Adipocyte (in vitro differentiated cells): ENCODE data around the gene PSME1.
"Not testable (repeated sequence)": the region's sequence is repeated elsewhere in the genome, so short reads cannot be mapped to it uniquely, and the experiment has no call there.

Experiments used
- DNase-seq: peaks from one replicate; pipeline ENCODE4 v3.0.0-alpha.2; 2015; ENCODE audit warnings: low read depth
- H3K27me3 ChIP-seq: replicated peaks from 2 replicates; pipeline ENCODE4 v1.7.0; 2013; ENCODE audit warnings: mild to moderate bottlenecking, low read length, moderate library complexity; ENCODE audit not compliant: control insufficient read depth, insufficient read depth
- H3K36me3 ChIP-seq: 2 replicates; pipeline ENCODE4 v1.7.0; 2013; ENCODE audit warnings: low read length, mild to moderate bottlenecking, moderate library complexity; ENCODE audit not compliant: control insufficient read depth, insufficient read depth, severe bottlenecking
- H3K4me1 ChIP-seq: 2 replicates; pipeline ENCODE4 v1.7.0; 2013; ENCODE audit warnings: mild to moderate bottlenecking, low read length, moderate library complexity; ENCODE audit not compliant: control insufficient read depth, insufficient read depth
- H3K4me3 ChIP-seq: 2 replicates; pipeline ENCODE4 v1.7.0; 2013; ENCODE audit warnings: mild to moderate bottlenecking, low read length, moderate library complexity
- H3K9ac ChIP-seq: 2 replicates; pipeline ENCODE4 v1.7.0; 2013; ENCODE audit warnings: mild to moderate bottlenecking, low read length, moderate library complexity
- H3K9me3 ChIP-seq: 2 replicates; pipeline ENCODE4 v1.7.0; 2013; ENCODE audit warnings: mild to moderate bottlenecking, low read length, moderate library complexity; ENCODE audit not compliant: control insufficient read depth

Gene PSME1

DNA sequence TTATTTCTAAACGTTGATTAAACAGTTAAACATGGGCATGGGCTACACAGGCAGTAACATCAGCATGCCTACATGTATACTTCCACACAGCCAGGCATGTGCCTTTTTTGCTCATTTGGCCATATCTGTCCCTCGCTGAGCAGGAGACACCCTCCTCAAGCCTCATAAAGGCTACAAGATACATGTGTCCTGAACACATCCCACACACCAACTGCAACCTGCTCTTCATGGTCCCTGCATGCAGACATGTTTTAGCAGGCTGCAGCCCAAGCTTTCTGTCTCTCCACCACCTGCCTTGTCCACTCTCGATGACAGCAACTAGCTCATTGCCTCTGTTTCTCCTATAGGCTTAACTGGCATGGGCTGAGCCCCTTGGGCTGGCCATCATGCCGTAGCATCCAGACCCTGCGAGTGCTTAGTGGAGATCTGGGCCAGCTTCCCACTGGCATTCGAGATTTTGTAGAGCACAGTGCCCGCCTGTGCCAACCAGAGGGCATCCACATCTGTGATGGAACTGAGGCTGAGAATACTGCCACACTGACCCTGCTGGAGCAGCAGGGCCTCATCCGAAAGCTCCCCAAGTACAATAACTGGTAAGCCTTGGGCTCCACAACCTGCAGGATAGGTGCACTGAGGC lies 39.3 kb upstream of the PSME1 start:
- Histone ChIP-seq H3K9ac (no peak overlapping the region), H3K4me1 (peaks cover 28% of the 10 kb centered on the region), H3K9me3 (no peaks in the 10 kb centered on the region), H3K36me3 (peaks cover 38% of the 10 kb centered on the region), H3K4me3 (no peak overlapping the region), H3K27me3 (no peaks in the 10 kb centered on the region)
- no peak for DNase-seq

GRCh38 chr14:24098229-24098926 lies 37.6 kb upstream of the PSME1 start:
- no peak overlapping the region for H3K4me3 ChIP-seq
- no peak for DNase-seq
- no peak overlapping the region for H3K9ac ChIP-seq
- no peaks in the 10 kb centered on the region for H3K9me3 ChIP-seq
- no peaks in the 10 kb centered on the region for H3K27me3 ChIP-seq
- peaks cover 14% of the 10 kb centered on the region for H3K4me1 ChIP-seq
- peaks cover 49% of the 10 kb centered on the region for H3K36me3 ChIP-seq

- Histone ChIP-seq H3K9ac (no peak overlapping the region), H3K9me3 (no peaks in the 10 kb centered on the region), H3K4me1 (peaks cover 10% of the 10 kb centered on the region), H3K36me3 (peaks cover 57% of the 10 kb centered on the region), H3K27me3 (no peaks in the 10 kb centered on the region), H3K4me3 (no peak overlapping the region)
- DNase-seq, result no peak
Measured at GRCh38 chr14:24098927-24099813, 36.8 kb upstream of the PSME1 start.

- no peak for DNase-seq
- Histone ChIP-seq H3K4me3 (no peak overlapping the region), H3K9ac (no peak overlapping the region), H3K4me1 (peaks cover 5% of the 10 kb centered on the region), H3K9me3 (no peaks in the 10 kb centered on the region), H3K27me3 (no peaks in the 10 kb centered on the region), H3K36me3 (peaks cover 61% of the 10 kb centered on the region)
Measured at GRCh38 chr14:24100197-24100981, 35.6 kb upstream of the PSME1 start.

GRCh38 chr14:24100982-24101494 lies 35.0 kb upstream of the PSME1 start:
- Histone ChIP-seq H3K4me3 (no peak overlapping the region), H3K4me1 (no peaks in the 10 kb centered on the region), H3K36me3 (peaks cover 61% of the 10 kb centered on the region), H3K9me3 (no peaks in the 10 kb centered on the region), H3K27me3 (no peaks in the 10 kb centered on the region), H3K9ac (no peak overlapping the region)
- no peak for DNase-seq

- H3K4me3 ChIP-seq, result no peak overlapping the region
- no peak overlapping the region for H3K9ac ChIP-seq
- no peaks in the 10 kb centered on the region for H3K4me1 ChIP-seq
- DNase-seq, result no peak
- no peaks in the 10 kb centered on the region for H3K27me3 ChIP-seq
- peaks cover 61% of the 10 kb centered on the region for H3K36me3 ChIP-seq
- no peaks in the 10 kb centered on the region for H3K9me3 ChIP-seq
Measured at GRCh38 chr14:24102357-24103048, 33.5 kb upstream of the PSME1 start.

- no peak for DNase-seq
- Histone ChIP-seq H3K9ac (no peak overlapping the region), H3K27me3 (no peaks in the 10 kb centered on the region), H3K4me3 (no peak overlapping the region), H3K4me1 (no peaks in the 10 kb centered on the region), H3K9me3 (no peaks in the 10 kb centered on the region), H3K36me3 (peaks cover 55% of the 10 kb centered on the region)
Measured at GRCh38 chr14:24103451-24103850, 32.5 kb upstream of the PSME1 start.

DNA sequence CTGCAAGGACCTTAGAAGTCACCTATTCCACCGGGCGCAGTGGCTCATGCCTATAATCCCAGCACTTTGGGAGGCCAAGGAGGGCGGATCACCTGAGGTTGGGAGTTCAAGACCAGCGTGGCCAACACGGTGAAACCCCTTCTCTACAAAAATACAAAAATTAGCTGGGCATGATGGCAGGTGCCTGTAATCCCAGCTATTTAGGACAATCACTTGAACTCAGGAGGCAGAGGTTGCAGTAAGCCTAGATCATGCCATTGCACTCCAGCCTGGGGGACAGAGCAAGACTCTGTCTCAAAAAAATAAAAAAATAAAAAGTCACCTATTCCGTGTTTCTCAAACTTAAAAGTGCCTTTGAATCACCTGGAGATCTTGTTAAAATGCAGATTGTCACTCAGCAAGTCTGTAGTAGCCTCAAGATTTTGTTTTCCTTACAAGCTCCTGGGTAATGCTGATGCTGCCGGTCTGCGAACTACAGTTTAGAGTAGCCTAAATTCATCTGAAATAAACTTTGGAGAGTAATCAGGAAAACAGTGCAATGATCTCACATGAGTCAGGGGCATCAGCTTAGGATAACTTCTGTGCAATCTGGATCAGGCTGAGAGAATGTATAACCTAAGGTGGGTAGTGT lies 30.3 kb upstream of the PSME1 start:
- H3K36me3 ChIP-seq, result peaks cover 32% of the 10 kb centered on the region
- H3K9ac ChIP-seq, H3K4me3 ChIP-seq, H3K27me3 ChIP-seq, DNase-seq, H3K9me3 ChIP-seq, H3K4me1 ChIP-seq: not testable (repeated sequence)

GRCh38 chr14:24106672-24107271 lies 29.2 kb upstream of the PSME1 start:
- H3K36me3 ChIP-seq, result peaks cover 23% of the 10 kb centered on the region
- no peak overlapping the region for H3K9ac ChIP-seq
- H3K9me3 ChIP-seq, result no peaks in the 10 kb centered on the region
- H3K4me3 ChIP-seq, result no peak overlapping the region
- H3K27me3 ChIP-seq, result no peaks in the 10 kb centered on the region
- DNase-seq, result no peak
- H3K4me1 ChIP-seq, result no peaks in the 10 kb centered on the region
